ENCODE results near the gene ENTREP3. TPM values are rescaled to one million over a fixed set of nuclear protein-coding genes. Genes with fewer than 3 reads are reported as not detected.

The ENTREP3 gene
- total RNA-seq, 1 donor from 2014 or later, result 55.7 TPM

- Mint-ChIP-seq H3K27ac (no peak overlapping the region), H3K27me3 (no peaks in the 10 kb centered on the region), H3K36me3 (peaks cover 27% of the 10 kb centered on the region), H3K9me3 (no peaks in the 10 kb centered on the region), H3K4me3 (no peak overlapping the region), H3K4me1 (ENCODE audit: unreplicated experiment) (peaks cover 20% of the 10 kb centered on the region)
- TF ChIP-seq CTCF (conservative IDR thresholded peaks at IDR 0.05), result no peak
- DNase-seq (ENCODE audit: extremely low spot score, unreplicated experiment), result no peak
Observed at GRCh38 chr1:155269381-155269780, 14.1 kb upstream of the ENTREP3 start.

GRCh38 chr1:155268630-155269029 is 13.3 kb upstream of the ENTREP3 start:
- no peak for DNase-seq (ENCODE audit: extremely low spot score, unreplicated experiment)
- H3K9me3 Mint-ChIP-seq, result no peaks in the 10 kb centered on the region
- TF ChIP-seq CTCF (conservative IDR thresholded peaks at IDR 0.05), result no peak
- no peak overlapping the region for H3K27ac Mint-ChIP-seq
- H3K4me1 Mint-ChIP-seq (ENCODE audit: unreplicated experiment), result peaks cover 16% of the 10 kb centered on the region
- H3K4me3 Mint-ChIP-seq, result no peak overlapping the region
- H3K36me3 Mint-ChIP-seq, result peaks cover 28% of the 10 kb centered on the region
- H3K27me3 Mint-ChIP-seq, result no peaks in the 10 kb centered on the region

- Mint-ChIP-seq H3K9me3 (no peaks in the 10 kb centered on the region), H3K36me3 (peaks cover 29% of the 10 kb centered on the region), H3K4me3 (no peak overlapping the region), H3K27me3 (no peaks in the 10 kb centered on the region), H3K4me1 (ENCODE audit: unreplicated experiment) (peaks cover 11% of the 10 kb centered on the region), H3K27ac (no peak overlapping the region)
- no peak for DNase-seq (ENCODE audit: extremely low spot score, unreplicated experiment)
- TF ChIP-seq CTCF (conservative IDR thresholded peaks at IDR 0.05), result no peak
Observed at GRCh38 chr1:155267373-155267772, 12.1 kb upstream of the ENTREP3 start.

GRCh38 chr1:155266553-155266952 is 11.3 kb upstream of the ENTREP3 start:
- no peak for TF ChIP-seq CTCF (conservative IDR thresholded peaks at IDR 0.05)

GRCh38 chr1:155263067-155263466 is 7.8 kb upstream of the ENTREP3 start:
- no peaks in the 10 kb centered on the region for H3K27me3 Mint-ChIP-seq
- H3K27ac Mint-ChIP-seq, result peak overlapping the region; percentile 93
- H3K4me1 Mint-ChIP-seq (ENCODE audit: unreplicated experiment), result peaks cover 22% of the 10 kb centered on the region
- DNase-seq (ENCODE audit: extremely low spot score, unreplicated experiment), result no peak
- no peak for TF ChIP-seq CTCF (conservative IDR thresholded peaks at IDR 0.05)
- no peaks in the 10 kb centered on the region for H3K9me3 Mint-ChIP-seq
- peak overlapping the region; percentile 99 for H3K4me3 Mint-ChIP-seq
- peaks cover 41% of the 10 kb centered on the region for H3K36me3 Mint-ChIP-seq

More at GRCh38 chr1:155266553-155266952, 11.3 kb upstream of the ENTREP3 start:
- H3K9me3 Mint-ChIP-seq, result no peaks in the 10 kb centered on the region
- H3K27ac Mint-ChIP-seq, result no peak overlapping the region
- DNase-seq (ENCODE audit: extremely low spot score, unreplicated experiment), result no peak
- peaks cover 14% of the 10 kb centered on the region for H3K4me1 Mint-ChIP-seq (ENCODE audit: unreplicated experiment)
- H3K36me3 Mint-ChIP-seq, result peaks cover 34% of the 10 kb centered on the region
- H3K27me3 Mint-ChIP-seq, result no peaks in the 10 kb centered on the region
- no peak overlapping the region for H3K4me3 Mint-ChIP-seq

Measured in type B pancreatic cell (in vitro differentiated cells).